ENCODE data around the gene MS4A10. TPM values are rescaled to one million over a fixed set of nuclear protein-coding genes. Genes with fewer than 3 reads are reported as not detected.

Gene MS4A10
- total RNA-seq, 2 donors from 2014 or later: 0.45 TPM; not detected in 1

- no peaks in the 10 kb centered on the region for H3K27me3 ChIP-seq (replicated peaks; ENCODE audit: insufficient read depth)
- no peaks in the 10 kb centered on the region for H3K4me1 ChIP-seq (replicated peaks)
- 11% methylated on average over 15 of the region's 15 CpGs for WGBS
- intact Hi-C loops (cut with DNase I): loop anchor here (5.0 kb wide), 1 partner anchor 122 kb away; no protein-coding TSS in a partner anchor
- TF ChIP-seq POLR2A (IDR thresholded peaks at IDR 0.05): no peak
- peak; percentile 76 to 90 (median 90) for TF ChIP-seq CTCF (IDR thresholded peaks at IDR 0.05)
- TF ChIP-seq POLR2AphosphoS5 (IDR thresholded peaks at IDR 0.05): peak; percentile 55
- peak overlapping the region in 1 of 2 donors; percentile 19 for H3K27ac ChIP-seq
- H3K36me3 ChIP-seq: no peaks in the 10 kb centered on the region
- H3K9me3 ChIP-seq: no peaks in the 10 kb centered on the region
- H3K4me3 ChIP-seq: no peak overlapping the region
- peak; percentile 87 for DNase-seq (ENCODE audit: low spot score)
These were observed 9.6 kb upstream of the MS4A10 start for GRCh38 chr11:60775420-60775961.

- 87% methylated on average over 4 of the region's 4 CpGs for WGBS
- intact Hi-C loops (cut with DNase I): loop anchor here (5.0 kb wide), 1 partner anchor 121 kb away; no protein-coding TSS in a partner anchor
- DNase-seq (ENCODE audit: low spot score): no peak
These were observed 9.0 kb upstream of the MS4A10 start for GRCh38 chr11:60776167-60776566.

GRCh38 chr11:60777106-60777505 is 8.0 kb upstream of the MS4A10 start:
- no peak for TF ChIP-seq POLR2A (IDR thresholded peaks at IDR 0.05)
- TF ChIP-seq CTCF (IDR thresholded peaks at IDR 0.05): no peak
- no peak for TF ChIP-seq POLR2AphosphoS5 (IDR thresholded peaks at IDR 0.05)
- DNase-seq (ENCODE audit: low spot score): no peak
- Histone ChIP-seq H3K9me3 (no peaks in the 10 kb centered on the region), H3K4me1 (replicated peaks) (no peaks in the 10 kb centered on the region), H3K4me3 (no peak overlapping the region), H3K27ac (no peak overlapping the region), H3K36me3 (no peaks in the 10 kb centered on the region), H3K27me3 (replicated peaks; ENCODE audit: insufficient read depth) (no peaks in the 10 kb centered on the region)
- intact Hi-C loops (cut with DNase I): loop anchor here (5.0 kb wide), 1 partner anchor 120 kb away; no protein-coding TSS in a partner anchor
- 57% methylated on average over 4 of the region's 4 CpGs for WGBS

More at GRCh38 chr11:60776167-60776566, 9.0 kb upstream of the MS4A10 start:
- Histone ChIP-seq H3K36me3 (no peaks in the 10 kb centered on the region), H3K4me3 (no peak overlapping the region), H3K27ac (no peak overlapping the region), H3K9me3 (no peaks in the 10 kb centered on the region), H3K4me1 (replicated peaks) (no peaks in the 10 kb centered on the region), H3K27me3 (replicated peaks; ENCODE audit: insufficient read depth) (no peaks in the 10 kb centered on the region)
- TF ChIP-seq POLR2AphosphoS5 (IDR thresholded peaks at IDR 0.05) (no peak), POLR2A (IDR thresholded peaks at IDR 0.05) (no peak), CTCF (IDR thresholded peaks at IDR 0.05) (no peak)

GRCh38 chr11:60777572-60777971 is 7.6 kb upstream of the MS4A10 start:
- Histone ChIP-seq H3K4me3 (no peak overlapping the region), H3K4me1 (replicated peaks) (no peaks in the 10 kb centered on the region), H3K36me3 (no peaks in the 10 kb centered on the region), H3K27ac (no peak overlapping the region), H3K9me3 (no peaks in the 10 kb centered on the region), H3K27me3 (replicated peaks; ENCODE audit: insufficient read depth) (no peaks in the 10 kb centered on the region)
- DNase-seq (ENCODE audit: low spot score): peak; percentile 29
- TF ChIP-seq POLR2A (IDR thresholded peaks at IDR 0.05): no peak
- TF ChIP-seq POLR2AphosphoS5 (IDR thresholded peaks at IDR 0.05): peak; percentile 25
- intact Hi-C loops (cut with DNase I): loop anchor here (5.0 kb wide), 1 partner anchor 120 kb away; no protein-coding TSS in a partner anchor
- WGBS: 29% methylated on average over 2 of the region's 2 CpGs

GRCh38 chr11:60780065-60780464 is 5.1 kb upstream of the MS4A10 start:
- WGBS: 91% methylated on average over 2 of the region's 2 CpGs
- Histone ChIP-seq H3K27me3 (replicated peaks; ENCODE audit: insufficient read depth) (no peaks in the 10 kb centered on the region), H3K9me3 (no peaks in the 10 kb centered on the region), H3K27ac (no peak overlapping the region), H3K36me3 (no peaks in the 10 kb centered on the region), H3K4me3 (no peak overlapping the region), H3K4me1 (replicated peaks) (no peaks in the 10 kb centered on the region)
- TF ChIP-seq POLR2AphosphoS5 (IDR thresholded peaks at IDR 0.05): no peak
- TF ChIP-seq POLR2A (IDR thresholded peaks at IDR 0.05): no peak
- DNase-seq (ENCODE audit: low spot score): no peak
- intact Hi-C loops (cut with DNase I): no loop called here

- DNase-seq (ENCODE audit: low spot score): no peak
- Histone ChIP-seq H3K9me3 (no peaks in the 10 kb centered on the region), H3K4me1 (replicated peaks) (no peaks in the 10 kb centered on the region), H3K4me3 (no peak overlapping the region), H3K27ac (no peak overlapping the region), H3K36me3 (no peaks in the 10 kb centered on the region), H3K27me3 (replicated peaks; ENCODE audit: insufficient read depth) (no peaks in the 10 kb centered on the region)
- intact Hi-C loops (cut with DNase I): no loop called here
- TF ChIP-seq POLR2AphosphoS5 (IDR thresholded peaks at IDR 0.05): no peak
- TF ChIP-seq POLR2A (IDR thresholded peaks at IDR 0.05): no peak
- no peak for TF ChIP-seq CTCF (IDR thresholded peaks at IDR 0.05)
These were observed 4.4 kb upstream of the MS4A10 start for GRCh38 chr11:60780774-60781173.
